ENCODE measurements around the gene MBOAT1.
"Not testable (repeated sequence)": the region's sequence is repeated elsewhere in the genome, so short reads cannot be mapped to it uniquely, and the experiment has no call there.

The MBOAT1 gene

DNA sequence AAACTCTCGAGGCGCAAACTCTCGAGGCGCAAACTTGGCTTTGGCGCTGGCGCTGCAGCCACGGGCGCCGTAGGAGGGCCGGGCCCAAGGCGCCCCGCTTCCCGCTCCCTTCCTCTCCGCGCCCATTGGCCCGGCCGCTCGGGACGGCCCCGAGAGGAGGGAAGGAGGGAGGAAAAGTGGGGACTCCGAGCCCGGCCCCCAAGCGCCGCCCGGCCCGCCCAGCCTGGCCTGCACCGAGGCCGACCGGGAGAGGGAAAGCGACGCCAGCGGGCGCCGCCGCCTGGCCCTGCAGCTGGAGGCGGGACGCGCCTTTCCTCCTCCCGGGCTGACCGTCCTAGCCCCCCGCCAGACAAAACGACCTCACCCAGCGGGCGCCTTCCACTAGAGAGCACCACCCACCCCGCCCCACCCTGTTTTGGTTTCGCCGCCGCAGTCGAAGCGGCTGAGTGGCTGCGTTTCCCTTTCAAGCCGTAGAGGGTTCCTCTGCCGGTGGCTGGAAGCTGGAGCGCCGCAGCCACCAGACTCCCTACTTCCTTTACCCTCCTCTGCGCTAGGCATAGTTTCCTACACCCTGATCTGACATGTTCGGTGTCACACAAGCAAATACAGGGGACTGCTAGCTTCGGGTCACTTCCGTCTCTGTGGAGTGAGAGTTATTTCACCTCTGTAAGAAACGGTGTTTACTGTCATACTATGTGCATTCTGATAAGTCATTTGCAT, at the start of gene MBOAT1:
Gene MBOAT1 (minus strand): TSS at position 78 of the 720 bp plus-strand sequence. CDS start 235 bp downstream, outside the sequence.
- DNase-seq: peak; percentile 68

GRCh38 chr6:20261685-20262084, 49.4 kb upstream of the MBOAT1 start:
- no peak for DNase-seq

GRCh38 chr6:20260360-20260759, 48.1 kb upstream of the MBOAT1 start:
- no peak for DNase-seq

DNA sequence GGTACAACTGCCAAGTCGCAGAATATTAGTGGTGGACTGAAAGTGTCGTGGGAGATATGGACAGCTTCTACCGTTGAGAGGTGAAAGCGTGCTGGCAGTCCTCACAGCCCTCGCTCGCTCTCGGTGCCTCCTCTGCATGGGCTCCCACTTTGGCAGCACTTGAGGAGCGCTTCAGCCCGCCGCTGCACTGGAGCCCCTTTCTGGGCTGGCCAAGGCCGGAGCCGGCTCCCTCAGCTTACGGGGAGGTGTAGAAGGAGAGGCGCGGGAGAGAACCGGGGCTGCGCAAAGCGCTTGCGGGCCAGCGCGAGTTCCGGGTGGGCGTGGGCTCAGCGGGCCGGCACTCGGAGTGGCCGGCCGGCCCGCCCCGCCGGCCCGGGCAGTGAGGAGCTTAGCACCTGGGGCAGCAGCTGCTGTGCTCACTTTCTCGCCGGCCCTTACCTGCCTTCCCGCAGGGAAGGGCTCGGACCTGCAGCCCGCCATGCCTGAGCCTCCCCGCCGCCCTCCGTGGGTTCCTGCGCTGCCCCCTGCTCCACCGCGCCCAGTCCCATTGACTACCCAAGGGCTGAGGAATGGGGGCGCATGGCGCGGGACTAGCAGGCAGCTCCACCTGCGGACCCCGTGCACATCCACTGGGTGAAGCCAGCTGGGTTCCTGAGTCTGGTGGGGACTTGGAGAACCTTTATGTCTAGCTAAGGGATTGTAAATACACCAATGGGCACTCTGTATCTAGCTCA, 47.2 kb upstream of the MBOAT1 start:
- DNase-seq: no peak

DNA sequence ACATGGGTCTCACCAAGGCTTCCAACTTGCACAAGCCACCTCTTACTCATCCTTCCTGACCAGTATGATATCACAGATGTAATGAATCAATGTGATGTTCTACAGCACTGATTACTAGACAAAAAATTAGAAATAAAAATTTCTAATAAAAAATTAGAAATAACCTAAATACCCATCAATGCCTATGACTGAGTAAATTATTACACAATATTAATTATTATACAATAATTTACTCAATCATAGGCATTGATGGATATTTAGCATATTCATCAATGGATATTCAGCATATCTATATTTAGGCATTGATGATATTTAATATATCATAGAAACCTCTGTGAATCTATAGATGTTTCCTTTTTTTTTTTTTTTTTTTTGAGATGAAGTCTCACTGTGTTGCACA, 43.2 kb upstream of the MBOAT1 start:
- no peak for DNase-seq

- DNase-seq: no peak
Observed at GRCh38 chr6:20254295-20254694, 42.0 kb upstream of the MBOAT1 start.

- no peak for DNase-seq
Observed at GRCh38 chr6:20253021-20253420, 40.8 kb upstream of the MBOAT1 start.

- DNase-seq: no peak
Observed at GRCh38 chr6:20252311-20252710, 40.0 kb upstream of the MBOAT1 start.

DNA sequence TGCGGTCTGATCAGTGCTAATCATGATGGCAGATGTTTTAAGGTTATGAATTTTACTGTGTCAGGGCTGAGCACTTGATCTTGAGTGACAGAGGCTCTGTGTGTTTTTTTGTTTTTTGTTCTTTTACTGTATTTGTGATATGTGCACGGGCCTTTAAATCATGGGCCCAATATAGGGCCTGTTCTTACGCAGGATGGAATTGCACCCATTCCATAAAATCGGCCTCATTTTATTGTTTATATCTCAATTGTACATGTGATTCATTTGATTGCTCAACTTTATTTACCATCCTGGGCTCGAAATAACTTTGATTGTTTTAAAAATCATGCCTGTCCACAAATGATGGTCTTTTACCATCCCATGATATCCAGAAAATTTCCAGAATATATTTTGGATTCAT, 39.3 kb upstream of the MBOAT1 start:
- no peak for DNase-seq

- no peak for DNase-seq
Observed at GRCh38 chr6:20246125-20246524, 33.9 kb upstream of the MBOAT1 start.

- not testable (repeated sequence) for DNase-seq
Observed at GRCh38 chr6:20244807-20245681, 32.8 kb upstream of the MBOAT1 start.

GRCh38 chr6:20243288-20243687, 31.0 kb upstream of the MBOAT1 start:
- no peak for DNase-seq

DNA sequence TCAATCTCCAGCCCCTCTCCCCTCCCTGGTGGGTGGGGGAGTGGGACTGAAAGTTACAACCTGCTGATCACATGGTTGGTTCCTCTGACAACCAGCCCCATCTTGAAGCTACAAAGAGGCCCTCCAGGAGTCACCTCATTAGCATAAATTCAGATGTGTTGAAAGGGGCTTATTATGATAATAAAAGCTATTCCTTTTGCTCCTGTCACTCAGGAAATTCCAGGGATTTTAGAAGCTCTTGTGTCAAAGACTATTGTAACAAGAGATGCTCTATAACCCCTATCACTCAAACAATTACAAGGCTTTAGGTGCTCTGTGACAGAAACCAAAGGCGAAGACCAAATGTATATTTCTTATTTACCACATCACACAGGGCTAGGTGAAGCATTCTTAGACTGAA, 30.1 kb upstream of the MBOAT1 start:
- no peak for DNase-seq

- no peak for DNase-seq
Observed at GRCh38 chr6:20241102-20241501, 28.8 kb upstream of the MBOAT1 start.

DNA sequence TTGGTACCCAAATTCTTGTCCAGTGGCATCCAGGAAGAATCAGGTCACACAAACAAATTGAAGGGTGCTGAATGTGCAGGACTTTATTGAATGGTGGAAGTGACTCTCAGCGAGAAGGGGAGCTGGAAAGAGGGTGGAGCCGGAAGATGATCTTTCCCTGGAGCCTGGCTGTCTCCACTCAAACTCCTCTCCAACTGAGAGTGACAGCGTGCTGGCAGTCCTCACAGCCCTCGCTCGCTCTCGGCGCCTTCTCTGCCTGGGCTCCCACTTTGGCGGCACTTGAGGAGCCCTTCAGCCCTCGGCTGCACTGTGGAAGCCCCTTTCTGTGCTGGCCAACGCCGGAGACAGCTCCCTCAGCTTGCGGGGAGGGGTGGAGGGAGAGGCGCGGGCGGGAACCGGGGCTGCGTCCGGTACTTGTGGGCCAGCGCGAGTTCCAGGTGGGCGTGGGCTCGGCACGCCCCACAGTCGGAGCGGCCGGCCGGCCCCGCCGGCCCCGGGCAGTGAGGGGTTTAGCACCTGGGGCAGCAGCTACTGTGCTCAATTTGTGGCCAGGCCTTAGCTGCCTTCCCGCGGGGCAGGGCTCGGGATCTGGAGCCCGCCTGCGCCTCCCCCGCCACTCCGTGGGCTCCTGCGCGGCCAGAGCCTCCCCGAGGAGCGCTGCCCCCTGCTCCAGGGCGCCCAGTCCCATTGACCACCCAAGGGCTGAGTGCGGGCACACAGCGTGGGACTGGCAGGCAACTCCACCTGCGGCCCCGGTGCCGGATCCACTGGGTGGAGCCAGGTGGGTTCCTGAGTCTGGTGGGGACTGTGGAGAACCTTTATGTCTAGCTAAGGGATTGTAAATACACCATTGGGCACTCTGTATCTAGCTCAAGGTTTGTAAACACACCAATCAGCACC, 26.7 kb upstream of the MBOAT1 start:
- DNase-seq: no peak

DNA sequence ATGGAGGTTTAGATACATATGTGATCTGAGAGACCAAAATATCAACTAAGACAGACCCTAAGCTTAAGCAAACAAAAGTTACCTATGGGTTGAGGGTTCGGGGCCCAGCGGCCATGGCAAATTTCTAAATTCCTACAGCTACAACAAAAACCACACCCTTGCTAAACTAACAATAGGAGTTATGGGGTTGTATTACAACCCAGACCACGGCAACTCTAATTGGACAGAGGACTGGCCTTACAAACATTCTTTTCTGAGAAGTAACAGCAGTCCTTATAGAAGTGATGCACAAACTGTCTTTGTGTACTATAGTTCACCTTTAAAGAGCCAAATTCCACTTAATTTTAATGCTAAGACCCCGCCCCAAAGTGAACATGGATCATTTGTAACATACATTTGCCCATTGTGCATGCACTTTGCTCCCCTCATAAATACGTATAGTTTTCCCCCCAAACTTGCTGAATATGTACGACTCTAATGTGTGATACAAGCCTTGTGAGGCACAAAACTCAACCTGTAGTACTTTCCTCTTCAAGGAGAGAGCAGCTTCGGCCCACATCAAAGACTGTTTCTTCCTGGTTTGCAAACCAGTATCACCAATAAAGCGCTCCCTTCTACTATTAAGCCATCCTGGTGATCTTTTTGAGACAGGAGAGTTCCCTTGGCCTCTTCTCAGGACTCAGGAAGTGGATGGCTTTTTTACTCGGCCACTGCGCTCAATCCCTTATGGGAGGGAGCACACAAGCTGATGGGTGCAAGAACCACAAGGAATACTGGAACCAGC, 25.6 kb upstream of the MBOAT1 start:
- DNase-seq: no peak

- DNase-seq: no peak
Observed at GRCh38 chr6:20236909-20237600, 24.8 kb upstream of the MBOAT1 start.

GRCh38 chr6:20236344-20236743, 24.1 kb upstream of the MBOAT1 start:
- DNase-seq: no peak

GRCh38 chr6:20235041-20235440, 22.8 kb upstream of the MBOAT1 start:
- no peak for DNase-seq

DNA sequence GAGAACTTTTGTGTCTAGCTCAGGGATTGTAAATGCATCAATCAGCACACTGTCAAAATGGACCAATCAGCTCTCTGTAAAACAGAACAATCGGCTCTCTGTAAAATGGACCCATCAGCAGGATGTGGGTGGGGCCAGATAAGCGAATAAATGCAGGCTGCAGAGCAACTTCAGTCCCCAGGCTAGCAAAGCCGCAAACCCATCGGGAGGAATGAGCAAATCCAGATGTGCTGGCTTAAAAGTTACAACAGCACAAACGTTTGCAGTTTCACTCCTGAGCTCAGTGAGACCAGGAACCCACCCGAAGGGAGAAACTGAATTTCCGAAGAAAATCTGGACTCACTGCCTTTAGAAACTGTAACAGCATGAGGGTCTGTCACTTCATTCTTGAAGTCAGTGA, 21.9 kb upstream of the MBOAT1 start:
- DNase-seq: no peak

Measured in CD4-positive, alpha-beta T cell treated with Interleukin-10 for 1 hour (primary cell).